Kidney epithelial cell (primary cell): Measurements from ENCODE around the gene PTX4. TPM values are rescaled to one million over a fixed set of nuclear protein-coding genes. Genes with fewer than 3 reads are reported as not detected.

ENCODE experiments used
- DNase-seq: peaks from one replicate; pipeline ENCODE4 v3.0.0-alpha.2; 2010; ENCODE audit warnings: low read depth
- H3K27me3 ChIP-seq: 2 replicates; pipeline ENCODE4 v1.6.0; 2011; ENCODE audit warnings: low read length; ENCODE audit not compliant: control insufficient read depth, insufficient read depth
- H3K36me3 ChIP-seq: 2 replicates; pipeline ENCODE4 v1.5.1; 2011; ENCODE audit warnings: low read length; ENCODE audit not compliant: control insufficient read depth, insufficient read depth
- H3K4me3 ChIP-seq: 2 replicates; pipeline ENCODE4 v1.5.1; 2011; ENCODE audit warnings: low read depth, mild to moderate bottlenecking, control low read depth, low read length
- CTCF ChIP-seq: IDR thresholded peaks from 2 replicates; pipeline ENCODE4 v1.5.1; 2011; ENCODE audit warnings: mild to moderate bottlenecking, moderate library complexity, low read length, control low read depth, inconsistent platforms; ENCODE audit not compliant: insufficient read depth, poor library complexity, severe bottlenecking
- total RNA-seq: library from RNA; depleted of rRNA; stranded (reverse); fragments of >200 nt; gene quantifications from 2 replicates; pipeline ENCODE4 v1.2.3, GENCODE V29; 2015

The PTX4 gene
- total RNA-seq, 1 donor from 2014 or later = not detected

GRCh38 chr16:1439058-1439698, 49.6 kb downstream of the PTX4 start:
- Histone ChIP-seq H3K4me3 (no peak overlapping the region), H3K27me3 (peaks cover 2% of the 10 kb centered on the region), H3K36me3 (no peaks in the 10 kb centered on the region)
- DNase-seq = no peak
- TF ChIP-seq CTCF = no peak

GRCh38 chr16:1438229-1439057, 50.3 kb downstream of the PTX4 start:
- no peak for TF ChIP-seq CTCF
- Histone ChIP-seq H3K4me3 (no peak overlapping the region), H3K36me3 (no peaks in the 10 kb centered on the region), H3K27me3 (peaks cover 9% of the 10 kb centered on the region)
- DNase-seq = no peak

- H3K4me3 ChIP-seq = no peak overlapping the region
- peaks cover 17% of the 10 kb centered on the region for H3K27me3 ChIP-seq
- no peaks in the 10 kb centered on the region for H3K36me3 ChIP-seq
- DNase-seq = no peak
- no peak for TF ChIP-seq CTCF
Measured at GRCh38 chr16:1437606-1438005, 51.1 kb downstream of the PTX4 start.

GRCh38 chr16:1436731-1437355, 51.9 kb downstream of the PTX4 start:
- DNase-seq = no peak
- H3K4me3 ChIP-seq = no peak overlapping the region
- TF ChIP-seq CTCF = no peak
- H3K36me3 ChIP-seq = no peaks in the 10 kb centered on the region
- peaks cover 25% of the 10 kb centered on the region for H3K27me3 ChIP-seq

GRCh38 chr16:1435921-1436697, 52.6 kb downstream of the PTX4 start:
- peaks cover 31% of the 10 kb centered on the region for H3K27me3 ChIP-seq
- DNase-seq = no peak
- H3K4me3 ChIP-seq = no peak overlapping the region
- no peak for TF ChIP-seq CTCF
- H3K36me3 ChIP-seq = no peaks in the 10 kb centered on the region

Other genes with a start within 250 kb of the PTX4 start
- gene TPSAB1, start 248.2 kb downstream of the PTX4 start, total RNA-seq = not detected in 2 replicates
- not detected in 2 replicates for gene TPSD1, start 232.9 kb downstream of the PTX4 start, total RNA-seq
- gene UBE2I, start 179.3 kb downstream of the PTX4 start, total RNA-seq = 129 and 139 TPM in 2 replicates
- gene BAIAP3, start 155.3 kb downstream of the PTX4 start, total RNA-seq = 1.2 and 5.8 TPM in 2 replicates
- gene TSR3, start 137.1 kb downstream of the PTX4 start, total RNA-seq = 138 and 144 TPM in 2 replicates
- gene GNPTG, start 137.0 kb downstream of the PTX4 start, total RNA-seq = 103 and 104 TPM in 2 replicates
- 9.8 and 19.3 TPM in 2 replicates for gene UNKL, start 74.2 kb downstream of the PTX4 start, total RNA-seq
- 25.2 and 26.6 TPM in 2 replicates for gene UQCC4, start 68.2 kb downstream of the PTX4 start, total RNA-seq
- gene PERCC1, start 57.9 kb downstream of the PTX4 start, total RNA-seq = not detected in 2 replicates
- gene CCDC154, start 44.4 kb downstream of the PTX4 start, total RNA-seq = 0.08 and 0.14 TPM in 2 replicates
- 116 and 186 TPM in 2 replicates for gene CLCN7, start 13.9 kb downstream of the PTX4 start, total RNA-seq
- gene TELO2, start 4.4 kb upstream of the PTX4 start, total RNA-seq = 23.1 and 28.1 TPM in 2 replicates
- 1.2 and 4.0 TPM in 2 replicates for gene TMEM204, start 44.7 kb upstream of the PTX4 start, total RNA-seq
- gene IFT140, start 123.1 kb upstream of the PTX4 start, total RNA-seq = 15.5 and 18.1 TPM in 2 replicates
- 10.7 and 19.3 TPM in 2 replicates for gene CRAMP1, start 123.4 kb upstream of the PTX4 start, total RNA-seq
- gene JPT2, start 189.3 kb upstream of the PTX4 start, total RNA-seq = 108 and 109 TPM in 2 replicates
- gene MAPK8IP3, start 217.3 kb upstream of the PTX4 start, total RNA-seq = 32.6 and 46.9 TPM in 2 replicates